ENCODE data around the gene LILRA2.
"Not testable (repeated sequence)": the region's sequence is repeated elsewhere in the genome, so short reads cannot be mapped to it uniquely, and the experiment has no call there.

Gene LILRA2

DNA sequence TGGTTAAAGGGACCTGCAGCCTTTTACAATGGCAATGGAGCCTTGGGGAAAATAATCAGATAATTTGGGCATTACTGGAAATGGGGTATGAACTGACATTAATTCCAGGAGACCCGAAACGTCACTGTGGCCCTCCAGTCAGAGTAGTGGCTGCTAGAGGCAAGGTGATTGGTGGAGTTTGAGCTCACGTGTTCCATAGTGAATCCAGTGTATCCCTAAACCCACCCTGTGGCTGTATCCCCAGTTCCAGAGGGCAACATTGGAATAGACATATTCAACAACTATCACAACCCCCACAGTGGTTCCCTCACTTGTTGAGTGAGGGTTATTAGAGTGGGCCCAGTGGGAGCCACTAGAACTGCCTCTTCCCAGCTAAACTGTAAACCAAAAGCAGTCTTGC lies 3.3 kb upstream of the LILRA2 start:
- in situ Hi-C loops (cut with HindIII; ENCODE audit: low sequenced_read_pairs): no loop called here

GRCh38 chr19:54571715-54572615 lies 1.6 kb upstream of the LILRA2 start:
- in situ Hi-C loops (cut with HindIII; ENCODE audit: low sequenced_read_pairs): not testable (repeated sequence)

DNA sequence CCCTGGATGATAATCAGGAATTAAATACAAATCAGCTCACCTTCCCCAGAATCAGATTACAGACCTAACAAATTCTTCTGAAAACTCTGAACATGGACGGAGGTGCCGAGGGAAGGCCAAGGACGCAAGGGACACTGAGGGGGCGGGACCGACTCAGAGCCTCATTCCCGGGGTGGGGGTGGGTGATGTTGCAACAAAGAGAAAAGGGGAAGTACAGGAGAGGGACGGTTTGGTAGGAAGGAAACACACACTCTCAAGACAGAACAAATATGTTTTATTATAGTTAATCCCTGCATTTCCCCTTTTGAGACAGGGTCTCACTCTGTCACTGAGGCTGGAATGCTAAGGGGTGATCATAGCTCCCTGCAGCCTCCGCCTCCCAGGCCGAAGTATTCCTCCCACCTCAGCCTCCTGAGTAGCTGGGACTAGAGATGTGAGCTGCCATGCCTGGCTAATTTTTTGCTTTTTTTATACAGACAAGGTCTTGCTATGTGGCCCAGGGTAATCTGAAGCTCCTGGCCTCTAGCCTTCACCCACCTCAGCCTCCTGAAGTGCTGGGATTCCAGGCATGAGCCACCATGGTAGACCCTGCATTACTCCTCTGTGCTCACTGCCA lies 786 bp upstream of the LILRA2 start:
- in situ Hi-C loops (cut with HindIII; ENCODE audit: low sequenced_read_pairs): no loop called here

DNA sequence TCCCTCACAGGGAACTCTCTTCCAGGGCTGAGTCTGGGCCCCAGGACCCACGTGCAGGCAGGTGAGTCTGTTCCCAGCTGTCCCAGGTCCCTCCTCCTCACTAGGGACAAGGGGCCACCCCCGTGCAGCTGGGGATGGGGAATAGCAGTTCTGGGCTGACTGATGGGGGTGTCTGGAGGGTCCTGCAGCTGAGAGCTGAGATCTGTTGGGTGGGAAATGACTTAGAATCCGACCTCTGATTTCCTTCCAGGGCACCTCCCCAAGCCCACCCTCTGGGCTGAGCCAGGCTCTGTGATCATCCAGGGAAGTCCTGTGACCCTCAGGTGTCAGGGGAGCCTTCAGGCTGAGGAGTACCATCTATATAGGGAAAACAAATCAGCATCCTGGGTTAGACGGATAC lies 461 bp downstream of the LILRA2 start:
- in situ Hi-C loops (cut with HindIII; ENCODE audit: low sequenced_read_pairs): no loop called here

DNA sequence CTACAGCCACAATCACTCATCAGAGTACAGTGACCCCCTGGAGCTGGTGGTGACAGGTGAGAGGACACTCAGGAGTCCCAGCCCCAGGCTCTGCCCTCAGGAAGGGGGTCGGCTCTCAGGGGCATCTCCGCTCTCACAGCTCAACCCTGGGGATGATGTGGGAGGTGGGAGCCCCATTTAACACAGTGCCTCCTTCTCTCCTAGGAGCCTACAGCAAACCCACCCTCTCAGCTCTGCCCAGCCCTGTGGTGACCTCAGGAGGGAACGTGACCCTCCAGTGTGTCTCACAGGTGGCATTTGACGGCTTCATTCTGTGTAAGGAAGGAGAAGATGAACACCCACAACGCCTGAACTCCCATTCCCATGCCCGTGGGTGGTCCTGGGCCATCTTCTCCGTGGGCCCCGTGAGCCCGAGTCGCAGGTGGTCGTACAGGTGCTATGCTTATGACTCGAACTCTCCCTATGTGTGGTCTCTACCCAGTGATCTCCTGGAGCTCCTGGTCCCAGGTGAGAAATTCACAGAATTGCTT lies 1.0 kb downstream of the LILRA2 start:
- in situ Hi-C loops (cut with HindIII; ENCODE audit: low sequenced_read_pairs): no loop called here

DNA sequence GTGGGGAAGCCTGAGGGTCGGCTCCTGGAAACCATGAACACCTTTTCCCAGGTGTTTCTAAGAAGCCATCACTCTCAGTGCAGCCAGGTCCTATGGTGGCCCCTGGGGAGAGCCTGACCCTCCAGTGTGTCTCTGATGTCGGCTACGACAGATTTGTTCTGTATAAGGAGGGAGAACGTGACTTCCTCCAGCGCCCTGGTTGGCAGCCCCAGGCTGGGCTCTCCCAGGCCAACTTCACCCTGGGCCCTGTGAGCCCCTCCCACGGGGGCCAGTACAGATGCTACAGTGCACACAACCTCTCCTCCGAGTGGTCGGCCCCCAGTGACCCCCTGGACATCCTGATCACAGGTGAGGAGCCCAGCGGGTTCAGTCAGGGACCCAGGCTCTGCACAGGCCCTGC lies 1.6 kb downstream of the LILRA2 start:
- in situ Hi-C loops (cut with HindIII; ENCODE audit: low sequenced_read_pairs): not testable (repeated sequence)

DNA sequence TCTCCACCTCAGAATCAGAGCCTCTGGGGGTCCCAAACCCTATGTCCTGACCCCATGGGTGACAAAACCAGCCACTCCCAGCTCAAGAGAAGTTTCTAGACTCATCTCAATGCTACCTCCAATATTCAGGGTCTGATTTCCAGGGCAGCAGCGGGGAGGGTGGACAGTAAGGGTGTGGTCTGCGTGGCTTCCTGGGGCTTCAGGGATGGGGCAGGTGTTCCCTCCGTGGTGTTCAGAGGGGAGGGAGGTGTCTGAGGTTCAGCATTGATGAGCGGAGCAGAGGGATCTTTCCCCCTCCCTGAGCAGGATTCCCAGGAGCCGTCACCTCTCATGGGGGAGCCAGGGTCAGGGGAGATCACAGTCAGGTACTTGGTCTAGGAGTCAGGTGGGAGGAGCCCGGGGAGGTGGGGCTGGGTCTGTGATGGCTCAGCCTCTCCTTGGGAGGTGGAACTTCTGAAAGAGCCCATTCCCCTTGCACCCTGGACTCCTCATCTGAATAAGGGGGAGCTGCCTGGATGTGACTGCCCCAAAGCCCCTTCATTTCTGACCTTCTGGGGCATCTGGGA lies 2.9 kb downstream of the LILRA2 start:
- in situ Hi-C loops (cut with HindIII; ENCODE audit: low sequenced_read_pairs): no loop called here

GRCh38 chr19:54577334-54577733 lies 3.7 kb downstream of the LILRA2 start:
- in situ Hi-C loops (cut with HindIII; ENCODE audit: low sequenced_read_pairs): no loop called here

GRCh38 chr19:54578268-54578667 lies 4.7 kb downstream of the LILRA2 start:
- in situ Hi-C loops (cut with HindIII; ENCODE audit: low sequenced_read_pairs): not testable (repeated sequence)

DNA sequence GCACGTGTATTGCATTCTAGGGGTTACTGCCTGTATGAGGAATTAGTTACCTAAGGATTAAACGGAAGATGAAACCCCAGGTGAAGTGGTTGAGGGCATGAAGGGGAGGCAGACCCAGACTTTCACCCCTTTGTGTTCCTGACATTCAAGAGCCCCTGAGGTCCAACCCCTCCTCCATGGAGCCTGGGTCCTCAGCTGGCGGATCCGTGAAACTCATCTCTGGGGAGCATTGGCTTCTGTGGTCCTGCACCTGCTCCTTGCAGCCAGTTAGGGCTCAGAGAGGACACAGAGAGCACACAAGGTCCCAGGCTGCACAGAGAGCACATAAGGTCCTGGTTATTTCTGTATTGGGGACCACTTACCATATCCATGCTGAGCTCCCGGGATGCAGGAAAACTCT lies 12.8 kb downstream of the LILRA2 start:
- in situ Hi-C loops (cut with HindIII; ENCODE audit: low sequenced_read_pairs): no loop called here

DNA sequence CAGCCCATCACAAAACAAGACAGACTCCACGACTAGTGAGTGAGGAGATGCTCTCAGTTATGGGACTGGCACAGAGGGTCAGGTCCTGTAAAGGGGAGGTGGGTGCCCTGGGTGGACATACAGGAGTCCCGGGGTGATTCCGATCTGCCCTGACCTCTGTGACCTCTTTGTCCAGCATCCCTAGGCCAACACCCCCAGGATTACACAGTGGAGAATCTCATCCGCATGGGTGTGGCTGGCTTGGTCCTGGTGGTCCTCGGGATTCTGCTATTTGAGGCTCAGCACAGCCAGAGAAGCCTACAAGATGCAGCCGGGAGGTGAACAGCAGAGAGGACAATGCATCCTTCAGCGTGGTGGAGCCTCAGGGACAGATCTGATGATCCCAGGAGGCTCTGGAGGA lies 13.4 kb downstream of the LILRA2 start:
- in situ Hi-C loops (cut with HindIII; ENCODE audit: low sequenced_read_pairs): no loop called here

DNA sequence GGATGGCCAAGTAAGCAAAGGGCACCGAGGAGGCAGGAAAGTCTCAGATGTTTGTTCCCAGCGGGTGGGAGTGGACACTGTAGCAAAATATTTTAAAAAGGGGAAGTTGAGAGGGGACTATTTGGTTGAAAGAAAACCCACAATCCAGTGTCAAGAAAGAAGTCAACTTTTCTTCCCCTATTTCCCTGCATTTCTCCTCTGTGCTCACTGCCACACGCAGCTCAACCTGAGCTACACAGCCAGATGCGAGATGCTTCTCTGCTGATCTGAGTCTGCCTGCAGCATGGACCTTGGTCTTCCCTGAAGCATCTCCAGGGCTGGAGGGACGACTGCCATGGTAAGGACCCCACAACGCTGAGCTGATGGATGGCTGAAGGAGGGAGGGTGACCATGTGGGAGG lies 19.9 kb downstream of the LILRA2 start, which contains the start of gene LILRA1:
Gene LILRA1, plus strand, starts transcription at position 188 of the 400 bp plus-strand sequence. CDS start 613 bp downstream, outside the sequence.
- in situ Hi-C loops (cut with HindIII; ENCODE audit: low sequenced_read_pairs): not testable (repeated sequence)

DNA sequence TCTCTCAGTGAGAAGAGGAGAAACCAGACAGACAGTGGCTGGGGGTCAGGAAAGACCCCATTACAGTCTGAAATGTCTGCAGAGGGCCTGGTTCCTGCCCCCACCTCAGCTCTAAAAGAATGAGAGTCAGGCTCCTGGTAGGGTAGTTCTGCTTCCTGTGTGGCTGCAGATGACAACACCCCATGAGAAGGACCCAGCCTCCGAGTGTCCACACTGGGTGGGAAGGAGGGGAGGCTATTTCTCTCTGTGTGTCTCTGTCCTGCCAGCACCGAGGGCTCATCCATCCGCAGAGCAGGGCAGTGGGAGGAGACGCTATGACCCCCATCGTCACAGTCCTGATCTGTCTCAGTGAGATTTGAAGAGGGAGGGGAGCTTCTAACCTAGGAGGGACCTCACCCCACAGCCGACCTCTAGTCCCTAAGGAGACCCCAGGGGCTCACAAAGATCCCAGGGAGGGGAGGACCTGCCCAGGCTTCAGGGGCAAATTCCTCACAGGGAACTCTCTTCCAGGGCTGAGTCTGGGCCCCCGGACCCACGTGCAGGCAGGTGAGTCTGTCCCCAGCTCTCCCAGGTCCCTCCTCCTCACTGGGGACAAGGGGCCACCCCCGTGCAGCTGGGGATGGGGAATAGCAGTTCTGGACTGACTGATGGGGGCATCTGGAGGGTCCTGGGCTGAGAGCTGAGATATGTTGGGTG lies 20.5 kb downstream of the LILRA2 start:
- in situ Hi-C loops (cut with HindIII; ENCODE audit: low sequenced_read_pairs): not testable (repeated sequence)

GRCh38 chr19:54594737-54595136 lies 21.1 kb downstream of the LILRA2 start:
- in situ Hi-C loops (cut with HindIII; ENCODE audit: low sequenced_read_pairs): no loop called here

- in situ Hi-C loops (cut with HindIII; ENCODE audit: low sequenced_read_pairs): not testable (repeated sequence)
Observed at GRCh38 chr19:54595680-54596436, 22.3 kb downstream of the LILRA2 start.

DNA sequence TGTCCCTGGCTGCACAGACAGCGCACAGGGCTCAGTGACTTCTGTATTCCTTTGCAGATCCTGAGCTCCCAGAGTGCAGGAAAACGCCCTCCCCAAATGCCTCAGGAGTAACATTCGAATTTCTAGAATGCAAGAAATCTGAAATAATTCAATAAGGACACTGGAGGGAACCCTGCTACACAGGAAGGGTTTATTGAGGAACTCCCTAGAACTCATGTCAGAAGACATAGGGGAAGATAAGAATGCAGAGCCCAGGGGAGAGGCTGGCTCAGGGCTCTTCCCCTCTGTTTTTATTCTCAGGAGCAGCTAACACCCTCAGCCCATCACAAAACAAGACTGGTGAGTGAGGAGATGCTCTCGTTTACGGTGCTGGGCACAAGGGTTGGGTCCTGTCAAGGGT lies 26.6 kb downstream of the LILRA2 start:
- in situ Hi-C loops (cut with HindIII; ENCODE audit: low sequenced_read_pairs): no loop called here

DNA sequence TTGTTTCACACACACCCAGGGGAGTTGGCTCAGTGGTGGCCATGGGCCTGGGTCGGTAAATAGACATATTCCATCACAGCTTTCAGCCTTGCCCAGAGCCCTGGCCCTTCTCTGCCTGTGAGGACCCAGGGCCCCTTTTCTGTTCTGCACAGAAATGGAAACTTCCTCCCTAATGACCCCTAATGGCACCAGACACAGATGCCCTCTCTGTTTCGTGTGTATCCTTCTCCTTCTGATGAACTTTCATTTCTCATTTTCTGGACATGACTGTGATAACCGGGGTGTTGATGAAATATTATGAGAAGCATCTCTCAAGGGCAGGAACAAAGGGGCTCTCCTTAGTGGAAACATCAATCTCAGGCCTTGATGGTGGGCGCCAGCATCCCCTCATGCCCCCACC lies 32.6 kb downstream of the LILRA2 start:
- in situ Hi-C loops (cut with HindIII; ENCODE audit: low sequenced_read_pairs): no loop called here

- in situ Hi-C loops (cut with HindIII; ENCODE audit: low sequenced_read_pairs): no loop called here
Observed at GRCh38 chr19:54606891-54607784, 33.5 kb downstream of the LILRA2 start.

DNA sequence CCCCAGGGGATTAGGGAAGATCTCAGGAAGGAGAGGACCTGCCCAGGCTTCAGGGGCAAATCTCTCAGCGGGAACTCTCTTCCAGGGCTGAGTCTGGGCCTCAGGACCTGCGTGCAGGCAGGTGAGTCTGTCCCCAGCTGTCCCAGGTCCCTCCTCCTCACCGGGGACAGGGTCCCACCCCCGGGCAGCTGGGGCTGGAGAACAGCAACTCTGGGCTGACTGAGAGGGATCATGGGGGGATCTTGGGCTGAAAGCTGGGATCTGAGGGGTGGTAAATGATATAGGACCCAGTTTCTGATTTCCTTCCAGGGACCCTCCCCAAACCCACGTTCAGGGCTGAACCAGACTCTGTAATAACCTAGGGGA lies 34.2 kb downstream of the LILRA2 start:
- in situ Hi-C loops (cut with HindIII; ENCODE audit: low sequenced_read_pairs): no loop called here

Measured in endothelial cell of hepatic sinusoid (primary cell).